HG03558 (cell line): Measurements from ENCODE around the gene BUD31.
"Not testable (repeated sequence)": the region's sequence is repeated elsewhere in the genome, so short reads cannot be mapped to it uniquely, and the experiment has no call there.

ENCODE experiments used
- ATAC-seq: cut with Tn5 transposase; IDR thresholded peaks from one replicate; pipeline ENCODE4 v1.9.1; 2021; ENCODE audit warnings: moderate number of reproducible peaks; ENCODE audit not compliant: unreplicated experiment; ENCODE audit errors: extremely low read depth

The BUD31 gene

GRCh38 chr7:99396418-99397296 lies 12.1 kb upstream of the BUD31 start:
- ATAC-seq: no peak

- ATAC-seq: no peak
These were observed 11.3 kb upstream of the BUD31 start for GRCh38 chr7:99397297-99397983.

- no peak for ATAC-seq
These were observed 9.8 kb upstream of the BUD31 start for GRCh38 chr7:99398891-99399445.

GRCh38 chr7:99399597-99399996 lies 9.2 kb upstream of the BUD31 start:
- ATAC-seq: no peak

GRCh38 chr7:99402854-99403253 lies 5.9 kb upstream of the BUD31 start:
- ATAC-seq: no peak

- no peak for ATAC-seq
These were observed 5.0 kb upstream of the BUD31 start for GRCh38 chr7:99403764-99404163.

- ATAC-seq: no peak
These were observed 4.4 kb upstream of the BUD31 start for GRCh38 chr7:99404235-99404976.

- no peak for ATAC-seq
These were observed 3.8 kb upstream of the BUD31 start for GRCh38 chr7:99404977-99405320.

- ATAC-seq: no peak
These were observed 2.2 kb upstream of the BUD31 start for GRCh38 chr7:99406557-99406956.

- no peak for ATAC-seq
These were observed 844 bp upstream of the BUD31 start for GRCh38 chr7:99407872-99408378.

- no peak for ATAC-seq
These were observed 413 bp downstream of the BUD31 start for GRCh38 chr7:99409192-99409572.

GRCh38 chr7:99409806-99410205 lies 1.0 kb downstream of the BUD31 start:
- no peak for ATAC-seq

GRCh38 chr7:99410635-99411034 lies 1.9 kb downstream of the BUD31 start:
- no peak for ATAC-seq

- ATAC-seq: not testable (repeated sequence)
These were observed 6.9 kb downstream of the BUD31 start for GRCh38 chr7:99415513-99416127.

GRCh38 chr7:99418260-99418659 lies 9.5 kb downstream of the BUD31 start:
- no peak for ATAC-seq

- no peak for ATAC-seq
These were observed 10.7 kb downstream of the BUD31 start for GRCh38 chr7:99419323-99420021.

GRCh38 chr7:99420213-99420612 lies 11.4 kb downstream of the BUD31 start:
- ATAC-seq: no peak

- ATAC-seq: no peak
These were observed 12.2 kb downstream of the BUD31 start for GRCh38 chr7:99420986-99421385.

- ATAC-seq: no peak
These were observed 13.4 kb downstream of the BUD31 start for GRCh38 chr7:99422186-99422585.

- ATAC-seq: no peak
These were observed 13.9 kb downstream of the BUD31 start for GRCh38 chr7:99422625-99423024.
